Measurements from ENCODE around the gene PAFAH1B1.
"Not testable (repeated sequence)": the region's sequence is repeated elsewhere in the genome, so short reads cannot be mapped to it uniquely, and the experiment has no call there.

GRCh38 chr17:2628922-2629321 lies 35.5 kb downstream of the PAFAH1B1 start:
- not testable (repeated sequence) for TF ChIP-seq CTCF (conservative IDR thresholded peaks at IDR 0.05); ZFX (IDR thresholded peaks at IDR 0.05)

Measured in C4-2B (cell line).